Activated CD4-positive, alpha-beta T cell treated with anti-CD3 and anti-CD28 coated beads, Interleukin-2, amount 50 U/mL, for 48 hours (primary cell): Measurements from ENCODE around the gene TSEN2.
"Not testable (repeated sequence)": the region's sequence is repeated elsewhere in the genome, so short reads cannot be mapped to it uniquely, and the experiment has no call there.

Experiments used
- DNase-seq, 2 experiments: peaks; one replicate each; pipeline ENCODE4 v3.0.0-alpha.2; 2020

The TSEN2 gene

GRCh38 chr3:12484198-12484982 lies at the start of gene TSEN2:
TSS of gene TSEN2 (plus strand) at chr3:12484480. CDS start at chr3:12489801, 5,321 bp downstream.
- DNase-seq = peak; percentile 92 to 93

- DNase-seq = no peak
Measured at GRCh38 chr3:12436514-12437220, 47.6 kb upstream of the TSEN2 start.

GRCh38 chr3:12437221-12437605 lies 47.1 kb upstream of the TSEN2 start:
- no peak for DNase-seq

- no peak for DNase-seq
Measured at GRCh38 chr3:12437861-12438260, 46.4 kb upstream of the TSEN2 start.

- no peak for DNase-seq
Measured at GRCh38 chr3:12438318-12438717, 46.0 kb upstream of the TSEN2 start.

- no peak for DNase-seq
Measured at GRCh38 chr3:12439161-12439940, 44.9 kb upstream of the TSEN2 start.

- DNase-seq = no peak
Measured at GRCh38 chr3:12440927-12441714, 43.2 kb upstream of the TSEN2 start.

GRCh38 chr3:12442654-12443501 lies 41.4 kb upstream of the TSEN2 start:
- no peak for DNase-seq

- no peak for DNase-seq
Measured at GRCh38 chr3:12443781-12444522, 40.3 kb upstream of the TSEN2 start.

- no peak for DNase-seq
Measured at GRCh38 chr3:12444582-12445471, 39.5 kb upstream of the TSEN2 start.

GRCh38 chr3:12445523-12446240 lies 38.6 kb upstream of the TSEN2 start:
- DNase-seq = no peak

- DNase-seq = no peak
Measured at GRCh38 chr3:12446298-12446697, 38.0 kb upstream of the TSEN2 start.

- no peak for DNase-seq
Measured at GRCh38 chr3:12447075-12447474, 37.2 kb upstream of the TSEN2 start.

GRCh38 chr3:12448404-12449202 lies 35.7 kb upstream of the TSEN2 start:
- DNase-seq = not testable (repeated sequence)

- no peak for DNase-seq
Measured at GRCh38 chr3:12449889-12450682, 34.2 kb upstream of the TSEN2 start.

GRCh38 chr3:12451481-12451880 lies 32.8 kb upstream of the TSEN2 start:
- no peak for DNase-seq

- DNase-seq = no peak
Measured at GRCh38 chr3:12451960-12452359, 32.3 kb upstream of the TSEN2 start.
